AG09309 (cell line): ENCODE results near the gene SZT2.
A peak's percentile ranks its signal among the peaks of the same experiment; 100 is the strongest.

Experiments used
- DNase-seq: peaks from one replicate; pipeline ENCODE4 v3.0.0-alpha.2; 2010; ENCODE audit warnings: low read depth
- H3K4me3 ChIP-seq: 2 replicates; pipeline ENCODE4 v1.5.1; 2011; ENCODE audit warnings: mild to moderate bottlenecking, low read depth, low read length, moderate library complexity; ENCODE audit not compliant: control insufficient read depth
- CTCF ChIP-seq: IDR thresholded peaks from 2 replicates; pipeline ENCODE4 v1.5.1; 2011; ENCODE audit warnings: mild to moderate bottlenecking, low read depth, low read length, inconsistent platforms; ENCODE audit not compliant: insufficient read depth, control insufficient read depth; ENCODE audit errors: missing control alignments

SZT2 gene

GRCh38 chr1:43373066-43373940 lies 16.4 kb upstream of the SZT2 start:
- H3K4me3 ChIP-seq, result no peak overlapping the region
- TF ChIP-seq CTCF, result no peak
- peak; percentile 34 for DNase-seq

GRCh38 chr1:43376723-43377235 lies 12.9 kb upstream of the SZT2 start:
- H3K4me3 ChIP-seq, result no peak overlapping the region
- no peak for TF ChIP-seq CTCF
- no peak for DNase-seq

GRCh38 chr1:43377831-43378230 lies 11.9 kb upstream of the SZT2 start:
- TF ChIP-seq CTCF, result no peak
- no peak overlapping the region for H3K4me3 ChIP-seq
- DNase-seq, result no peak

- TF ChIP-seq CTCF, result no peak
- no peak overlapping the region for H3K4me3 ChIP-seq
- no peak for DNase-seq
Measured at GRCh38 chr1:43379476-43379875, 10.2 kb upstream of the SZT2 start.

- DNase-seq, result no peak
- H3K4me3 ChIP-seq, result no peak overlapping the region
- TF ChIP-seq CTCF, result no peak
Measured at GRCh38 chr1:43381612-43382011, 8.1 kb upstream of the SZT2 start.

- no peak for DNase-seq
- TF ChIP-seq CTCF, result no peak
- H3K4me3 ChIP-seq, result no peak overlapping the region
Measured at GRCh38 chr1:43382027-43382779, 7.5 kb upstream of the SZT2 start.
